ENCODE results near the gene TMEM145. TPM values are rescaled to one million over a fixed set of nuclear protein-coding genes. Genes with fewer than 3 reads are reported as not detected.
"Not testable (repeated sequence)": the region's sequence is repeated elsewhere in the genome, so short reads cannot be mapped to it uniquely, and the experiment has no call there.

Gene TMEM145
- total RNA-seq, 4 donors from 2014 or later: not detected

- in situ Hi-C loops (cut with MboI; ENCODE audit: low pct_ligation_motif_present in 1 of 4, low pct_unique_long_range_greater_than_20kb in 1 of 4, low sequenced_read_pairs in 3 of 4) (no loop called here), intact Hi-C loops (cut with DNase I; ENCODE audit: low total_unique reads) (no loop called here)
- DNase-seq: no peak
- Histone ChIP-seq H3K4me1 (no peaks in the 10 kb centered on the region), H3K27ac (no peak overlapping the region), H3K4me3 (no peak overlapping the region), H3K27me3 (no peaks in the 10 kb centered on the region), H3K9me3 (no peaks in the 10 kb centered on the region), H3K36me3 (no peaks in the 10 kb centered on the region)
- no peak for TF ChIP-seq EP300 (IDR thresholded peaks at IDR 0.05; ENCODE audit: low read depth)
- no peak for TF ChIP-seq POLR2A (IDR thresholded peaks at IDR 0.05)
- no peak for TF ChIP-seq POLR2AphosphoS5 (IDR thresholded peaks at IDR 0.05)
- TF ChIP-seq, protein P1, sequence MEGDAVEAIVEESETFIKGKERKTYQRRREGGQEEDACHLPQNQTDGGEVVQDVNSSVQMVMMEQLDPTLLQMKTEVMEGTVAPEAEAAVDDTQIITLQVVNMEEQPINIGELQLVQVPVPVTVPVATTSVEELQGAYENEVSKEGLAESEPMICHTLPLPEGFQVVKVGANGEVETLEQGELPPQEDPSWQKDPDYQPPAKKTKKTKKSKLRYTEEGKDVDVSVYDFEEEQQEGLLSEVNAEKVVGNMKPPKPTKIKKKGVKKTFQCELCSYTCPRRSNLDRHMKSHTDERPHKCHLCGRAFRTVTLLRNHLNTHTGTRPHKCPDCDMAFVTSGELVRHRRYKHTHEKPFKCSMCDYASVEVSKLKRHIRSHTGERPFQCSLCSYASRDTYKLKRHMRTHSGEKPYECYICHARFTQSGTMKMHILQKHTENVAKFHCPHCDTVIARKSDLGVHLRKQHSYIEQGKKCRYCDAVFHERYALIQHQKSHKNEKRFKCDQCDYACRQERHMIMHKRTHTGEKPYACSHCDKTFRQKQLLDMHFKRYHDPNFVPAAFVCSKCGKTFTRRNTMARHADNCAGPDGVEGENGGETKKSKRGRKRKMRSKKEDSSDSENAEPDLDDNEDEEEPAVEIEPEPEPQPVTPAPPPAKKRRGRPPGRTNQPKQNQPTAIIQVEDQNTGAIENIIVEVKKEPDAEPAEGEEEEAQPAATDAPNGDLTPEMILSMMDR (IDR thresholded peaks at IDR 0.05): no peak
- 90 to 95% methylated on average over 4 to 21 of the region's 21 CpGs for WGBS, 2 donors (ENCODE audit: low coverage in 1 of 2)
Measured at GRCh38 chr19:42333975-42334696, 21.0 kb downstream of the TMEM145 start.

GRCh38 chr19:42334697-42335373, 21.7 kb downstream of the TMEM145 start:
- Histone ChIP-seq H3K4me1 (no peaks in the 10 kb centered on the region), H3K9me3 (no peaks in the 10 kb centered on the region), H3K4me3 (no peak overlapping the region), H3K36me3 (no peaks in the 10 kb centered on the region), H3K27ac (no peak overlapping the region), H3K27me3 (no peaks in the 10 kb centered on the region)
- DNase-seq: no peak
- WGBS, 2 donors (ENCODE audit: low coverage in 1 of 2): 84 to 90% methylated on average over 2 to 13 of the region's 13 CpGs
- no peak for TF ChIP-seq POLR2A (IDR thresholded peaks at IDR 0.05)
- no peak for TF ChIP-seq POLR2AphosphoS5 (IDR thresholded peaks at IDR 0.05)
- no peak for TF ChIP-seq EP300 (IDR thresholded peaks at IDR 0.05; ENCODE audit: low read depth)
- TF ChIP-seq, protein P1 (IDR thresholded peaks at IDR 0.05): no peak
- in situ Hi-C loops (cut with MboI; ENCODE audit: low pct_ligation_motif_present in 1 of 4, low pct_unique_long_range_greater_than_20kb in 1 of 4, low sequenced_read_pairs in 3 of 4) (no loop called here), intact Hi-C loops (cut with DNase I; ENCODE audit: low total_unique reads) (no loop called here)

- 83 to 92% methylated on average over 4 to 7 of the region's 7 CpGs for WGBS, 2 donors (ENCODE audit: low coverage in 1 of 2)
- no peak for TF ChIP-seq POLR2A (IDR thresholded peaks at IDR 0.05)
- TF ChIP-seq EP300 (IDR thresholded peaks at IDR 0.05; ENCODE audit: low read depth): no peak
- no peak for TF ChIP-seq POLR2AphosphoS5 (IDR thresholded peaks at IDR 0.05)
- TF ChIP-seq, protein P1 (IDR thresholded peaks at IDR 0.05): no peak
- Histone ChIP-seq H3K27ac (no peak overlapping the region), H3K9me3 (no peaks in the 10 kb centered on the region), H3K36me3 (no peaks in the 10 kb centered on the region), H3K4me1 (no peaks in the 10 kb centered on the region), H3K27me3 (no peaks in the 10 kb centered on the region), H3K4me3 (no peak overlapping the region)
- in situ Hi-C loops (cut with MboI; ENCODE audit: low pct_ligation_motif_present in 1 of 4, low pct_unique_long_range_greater_than_20kb in 1 of 4, low sequenced_read_pairs in 3 of 4) (no loop called here), intact Hi-C loops (cut with DNase I; ENCODE audit: low total_unique reads) (no loop called here)
- no peak for DNase-seq
Measured at GRCh38 chr19:42335374-42335936, 22.3 kb downstream of the TMEM145 start.

GRCh38 chr19:42335971-42336370, 22.9 kb downstream of the TMEM145 start:
- H3K27ac ChIP-seq: no peak overlapping the region
- intact Hi-C loops (cut with DNase I; ENCODE audit: low total_unique reads): no loop called here
- DNase-seq: no peak
- no peak overlapping the region for H3K4me3 ChIP-seq
- TF ChIP-seq, protein P1 (IDR thresholded peaks at IDR 0.05): no peak
- TF ChIP-seq POLR2AphosphoS5 (IDR thresholded peaks at IDR 0.05): no peak
- no peak for TF ChIP-seq POLR2A (IDR thresholded peaks at IDR 0.05)
- TF ChIP-seq EP300 (IDR thresholded peaks at IDR 0.05; ENCODE audit: low read depth): no peak
- no peaks in the 10 kb centered on the region for H3K9me3 ChIP-seq
- 92% methylated on average over 19 of the region's 19 CpGs; no CpG with 5 or more reads in 1 of the 2 donors for WGBS, 2 donors (ENCODE audit: low coverage in 1 of 2)
- no peaks in the 10 kb centered on the region for H3K4me1 ChIP-seq
- no peaks in the 10 kb centered on the region for H3K27me3 ChIP-seq
- in situ Hi-C loops (cut with MboI; ENCODE audit: low pct_ligation_motif_present in 1 of 4, low pct_unique_long_range_greater_than_20kb in 1 of 4, low sequenced_read_pairs in 3 of 4): no loop called here
- no peaks in the 10 kb centered on the region for H3K36me3 ChIP-seq

DNA sequence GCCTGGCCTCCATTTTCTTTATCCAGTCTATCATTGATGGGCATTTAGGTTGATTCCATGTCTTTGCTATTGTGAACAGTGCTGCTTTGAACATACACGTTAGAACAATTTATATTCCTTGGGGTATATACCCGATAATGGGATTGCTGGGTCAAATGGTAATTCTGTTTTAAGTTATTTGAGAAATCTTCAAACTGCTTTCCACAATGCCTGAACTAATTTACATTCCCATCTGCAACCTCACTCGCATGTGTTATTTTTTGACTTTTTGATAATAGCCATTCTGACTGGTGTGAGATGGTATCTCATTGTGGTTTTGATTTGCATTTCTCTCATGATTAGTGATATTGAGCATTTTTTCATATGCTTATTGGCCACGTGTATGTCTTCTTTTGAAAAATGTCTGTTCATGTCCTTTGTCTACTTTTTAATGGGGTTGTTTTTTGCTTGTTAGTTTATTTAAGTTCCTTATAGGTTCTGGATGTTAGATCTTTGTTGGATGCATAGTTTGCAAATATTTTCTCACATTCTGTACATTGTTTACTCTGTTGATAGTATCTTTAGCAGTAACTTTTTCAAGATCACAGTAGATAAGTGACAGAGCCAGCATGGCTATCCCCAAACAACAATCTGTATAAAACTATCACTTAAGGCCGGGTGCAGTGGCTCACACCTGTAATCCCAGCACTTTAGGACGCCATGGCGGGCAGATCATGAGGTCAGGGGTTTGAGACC, 26.2 kb downstream of the TMEM145 start:
- H3K4me1 ChIP-seq; H3K27ac ChIP-seq; DNase-seq; H3K27me3 ChIP-seq; H3K36me3 ChIP-seq; H3K4me3 ChIP-seq; intact Hi-C loops (cut with DNase I; ENCODE audit: low total_unique reads); H3K9me3 ChIP-seq; in situ Hi-C loops (cut with MboI; ENCODE audit: low pct_ligation_motif_present in 1 of 4, low pct_unique_long_range_greater_than_20kb in 1 of 4, low sequenced_read_pairs in 3 of 4): not testable (repeated sequence)
- WGBS, 2 donors (ENCODE audit: low coverage in 1 of 2): 88 to 94% methylated on average over 2 to 7 of the region's 7 CpGs

DNA sequence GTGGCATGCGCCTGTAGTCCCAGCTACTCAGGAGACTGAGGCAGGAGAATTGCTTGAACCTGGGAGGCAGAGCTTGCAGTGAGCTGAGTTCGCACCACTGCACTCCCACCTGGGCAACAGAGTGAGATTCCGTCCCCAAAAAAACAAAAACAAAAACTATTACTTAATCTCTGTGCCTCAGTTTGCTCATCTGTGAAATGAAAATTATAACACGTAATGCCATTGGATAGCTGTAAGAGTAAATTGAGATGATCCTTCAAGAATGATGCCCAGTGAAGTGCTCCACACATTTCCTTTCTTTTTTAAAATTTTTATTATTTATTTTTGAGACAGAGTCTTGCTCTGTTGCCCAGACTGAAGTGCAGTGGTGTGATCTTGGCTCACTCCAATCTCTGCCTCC, 26.8 kb downstream of the TMEM145 start:
- DNase-seq; H3K4me1 ChIP-seq; H3K9me3 ChIP-seq; intact Hi-C loops (cut with DNase I; ENCODE audit: low total_unique reads); H3K27me3 ChIP-seq; H3K36me3 ChIP-seq; H3K27ac ChIP-seq; in situ Hi-C loops (cut with MboI; ENCODE audit: low pct_ligation_motif_present in 1 of 4, low pct_unique_long_range_greater_than_20kb in 1 of 4, low sequenced_read_pairs in 3 of 4); H3K4me3 ChIP-seq: not testable (repeated sequence)
- WGBS, 2 donors (ENCODE audit: low coverage in 1 of 2): 98% methylated on average over 4 of the region's 4 CpGs; no CpG with 5 or more reads in 1 of the 2 donors

Data from transverse colon (tissue), 4 donors.